Measurements from ENCODE around the gene AMPD2.

Gene AMPD2

GRCh38 chr1:109617291-109617801, 2.3 kb upstream of the AMPD2 start:
- DNase-seq, result no peak

- no peak for DNase-seq
Observed at GRCh38 chr1:109618661-109619575, 719 bp upstream of the AMPD2 start.

GRCh38 chr1:109620401-109620791, 759 bp downstream of the AMPD2 start:
- DNase-seq, result no peak

GRCh38 chr1:109620841-109621286, 1.2 kb downstream of the AMPD2 start:
- DNase-seq, result peak; percentile 53

- DNase-seq, result no peak
Observed at GRCh38 chr1:109621379-109622136, 1.9 kb downstream of the AMPD2 start.

GRCh38 chr1:109622137-109622892, 2.7 kb downstream of the AMPD2 start:
- DNase-seq, result no peak

GRCh38 chr1:109622895-109623294, 3.3 kb downstream of the AMPD2 start:
- DNase-seq, result no peak

- DNase-seq, result no peak
Observed at GRCh38 chr1:109623601-109624161, 4.0 kb downstream of the AMPD2 start.

GRCh38 chr1:109624201-109625010, 4.8 kb downstream of the AMPD2 start:
- DNase-seq, result no peak

- DNase-seq, result no peak
Observed at GRCh38 chr1:109625176-109625575, 5.5 kb downstream of the AMPD2 start.

GRCh38 chr1:109625601-109626560, 6.2 kb downstream of the AMPD2 start:
- DNase-seq, result no peak

- DNase-seq, result no peak
Observed at GRCh38 chr1:109626682-109627408, 7.2 kb downstream of the AMPD2 start.

- no peak for DNase-seq
Observed at GRCh38 chr1:109627692-109628399, 8.2 kb downstream of the AMPD2 start.

- DNase-seq, result no peak
Observed at GRCh38 chr1:109628540-109629321, 9.1 kb downstream of the AMPD2 start.

- no peak for DNase-seq
Observed at GRCh38 chr1:109629372-109630030, 9.9 kb downstream of the AMPD2 start.

- no peak for DNase-seq
Observed at GRCh38 chr1:109630081-109630897, 10.7 kb downstream of the AMPD2 start.

Data from NCI-H524 treated with DMSO at 0.1 percent for 48 hours (cell line).